ENCODE results near the gene COL4A1. TPM values are rescaled to one million over a fixed set of nuclear protein-coding genes. Genes with fewer than 3 reads are reported as not detected.
"Not testable (repeated sequence)": the region's sequence is repeated elsewhere in the genome, so short reads cannot be mapped to it uniquely, and the experiment has no call there.

COL4A1 gene
- polyA plus RNA-seq, 1 donor (not counting 4 experiments of a cell fraction or from before 2014, with no cell fraction given) = 22.3 TPM

DNA sequence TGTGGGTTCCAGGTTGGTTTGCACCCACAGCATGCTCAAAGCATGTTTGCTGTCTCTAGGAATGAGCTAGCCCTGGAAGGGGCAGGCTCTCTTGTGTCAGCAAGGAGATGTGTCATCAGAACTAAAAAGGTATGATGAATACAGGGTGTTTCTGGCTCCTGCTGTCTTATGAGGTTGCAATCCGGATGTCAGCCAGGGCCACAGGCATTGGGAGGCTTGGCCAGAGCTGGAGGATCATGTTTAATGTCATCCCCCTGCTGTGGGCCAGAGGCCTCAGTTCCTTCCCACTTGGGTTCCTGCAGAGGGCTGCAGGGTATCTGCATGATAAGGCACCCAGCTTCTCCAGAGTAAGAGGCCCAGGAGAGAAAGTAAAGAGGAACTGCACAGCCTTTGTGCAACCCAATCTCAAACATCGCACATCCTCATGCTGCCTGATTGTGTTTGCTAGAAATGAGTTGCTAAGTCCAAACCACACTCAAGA is 193.6 kb downstream of the COL4A1 start:
- dilution Hi-C loops (cut with MboI; ENCODE audit: extremely low pct_ligation_motif_present, low sequenced_read_pairs) = no loop called here
- Histone ChIP-seq H4K20me1 (ENCODE audit: control insufficient read depth, extremely low read depth, insufficient read depth, low read length) (no peaks in the 10 kb centered on the region), H2AFZ (ENCODE audit: control insufficient read depth, low read length) (peak overlapping the region; percentile 29), H3K9me1 (ENCODE audit: control insufficient read depth, extremely low read depth, insufficient read depth, low read length) (no peaks in the 10 kb centered on the region), H3K36me3 (ENCODE audit: control insufficient read depth in 2 of 2, extremely low read depth in 1 of 2, insufficient read depth in 2 of 2, low read length in 2 of 2) (no peaks in the 10 kb centered on the region), H3K79me2 (ENCODE audit: control insufficient read depth, insufficient read depth, low read length) (no peaks in the 10 kb centered on the region), H3K27ac (ENCODE audit: control insufficient read depth, insufficient read depth, low read length) (peak overlapping the region; percentile 36), H3K9me3 (ENCODE audit: control insufficient read depth, low read depth, low read length) (no peaks in the 10 kb centered on the region), H3K4me1 (ENCODE audit: control insufficient read depth, extremely low read depth, insufficient read depth, low read length) (peaks cover 17% of the 10 kb centered on the region), H3K4me3 (ENCODE audit: control insufficient read depth in 2 of 3, extremely low read depth in 1 of 3, insufficient read depth in 2 of 3, low read depth in 1 of 3, low read length in 3 of 3) (no peak overlapping the region), H3K27me3 (ENCODE audit: control insufficient read depth, extremely low read depth, insufficient read depth, low read length) (no peaks in the 10 kb centered on the region), H3K9ac (ENCODE audit: control insufficient read depth, extremely low read depth, insufficient read depth, low read length) (no peak overlapping the region), H3K4me2 (ENCODE audit: control insufficient read depth, extremely low read depth, insufficient read depth, low read depth, low read length) (peak overlapping the region; percentile 27)
- TF ChIP-seq, protein P1, sequence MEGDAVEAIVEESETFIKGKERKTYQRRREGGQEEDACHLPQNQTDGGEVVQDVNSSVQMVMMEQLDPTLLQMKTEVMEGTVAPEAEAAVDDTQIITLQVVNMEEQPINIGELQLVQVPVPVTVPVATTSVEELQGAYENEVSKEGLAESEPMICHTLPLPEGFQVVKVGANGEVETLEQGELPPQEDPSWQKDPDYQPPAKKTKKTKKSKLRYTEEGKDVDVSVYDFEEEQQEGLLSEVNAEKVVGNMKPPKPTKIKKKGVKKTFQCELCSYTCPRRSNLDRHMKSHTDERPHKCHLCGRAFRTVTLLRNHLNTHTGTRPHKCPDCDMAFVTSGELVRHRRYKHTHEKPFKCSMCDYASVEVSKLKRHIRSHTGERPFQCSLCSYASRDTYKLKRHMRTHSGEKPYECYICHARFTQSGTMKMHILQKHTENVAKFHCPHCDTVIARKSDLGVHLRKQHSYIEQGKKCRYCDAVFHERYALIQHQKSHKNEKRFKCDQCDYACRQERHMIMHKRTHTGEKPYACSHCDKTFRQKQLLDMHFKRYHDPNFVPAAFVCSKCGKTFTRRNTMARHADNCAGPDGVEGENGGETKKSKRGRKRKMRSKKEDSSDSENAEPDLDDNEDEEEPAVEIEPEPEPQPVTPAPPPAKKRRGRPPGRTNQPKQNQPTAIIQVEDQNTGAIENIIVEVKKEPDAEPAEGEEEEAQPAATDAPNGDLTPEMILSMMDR (optimal IDR thresholded peaks at IDR 0.05 in 1 of 3, IDR thresholded peaks at IDR 0.05 in 1 of 3, conservative IDR thresholded peaks at IDR 0.05 in 1 of 3; ENCODE audit: extremely low read depth in 1 of 3, insufficient read depth in 2 of 3, low read length in 3 of 3) = no peak
- TF ChIP-seq EZH2 (IDR thresholded peaks at IDR 0.05; ENCODE audit: low read length) = no peak
- FAIRE-seq (peak; percentile 100), DNase-seq (ENCODE audit: low read depth, low spot score) (peak; percentile 88)

DNA sequence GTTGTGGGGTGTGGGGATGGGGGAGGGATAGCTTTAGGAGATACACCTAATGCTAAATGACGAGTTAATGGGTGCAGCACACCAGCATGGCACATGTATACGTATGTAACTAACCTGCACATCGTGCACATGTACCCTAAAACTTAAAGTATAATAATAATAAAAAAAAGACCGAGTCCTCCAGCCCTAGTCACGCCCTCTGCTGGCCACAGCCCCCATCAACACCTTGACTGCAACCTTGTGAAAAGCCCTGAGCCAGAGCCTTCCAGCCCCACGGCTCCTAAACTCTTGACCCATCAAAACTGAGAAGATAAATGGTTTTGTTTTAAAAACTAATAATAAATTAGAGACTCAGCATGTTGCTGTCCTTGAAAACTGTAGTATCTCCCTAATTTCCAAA is 194.6 kb downstream of the COL4A1 start:
- TF ChIP-seq, protein P1 (optimal IDR thresholded peaks at IDR 0.05 in 1 of 3, IDR thresholded peaks at IDR 0.05 in 1 of 3, conservative IDR thresholded peaks at IDR 0.05 in 1 of 3; ENCODE audit: extremely low read depth in 1 of 3, insufficient read depth in 2 of 3, low read length in 3 of 3) = peak; percentile 30 to 50 (median 48)
- H3K27me3 ChIP-seq (ENCODE audit: control insufficient read depth, extremely low read depth, insufficient read depth, low read length); FAIRE-seq; H3K9me1 ChIP-seq (ENCODE audit: control insufficient read depth, extremely low read depth, insufficient read depth, low read length); H3K36me3 ChIP-seq (ENCODE audit: control insufficient read depth in 2 of 2, extremely low read depth in 1 of 2, insufficient read depth in 2 of 2, low read length in 2 of 2); H2AFZ ChIP-seq (ENCODE audit: control insufficient read depth, low read length); H3K4me2 ChIP-seq (ENCODE audit: control insufficient read depth, extremely low read depth, insufficient read depth, low read depth, low read length); H3K27ac ChIP-seq (ENCODE audit: control insufficient read depth, insufficient read depth, low read length); H3K9me3 ChIP-seq (ENCODE audit: control insufficient read depth, low read depth, low read length); dilution Hi-C loops (cut with MboI; ENCODE audit: extremely low pct_ligation_motif_present, low sequenced_read_pairs); H3K9ac ChIP-seq (ENCODE audit: control insufficient read depth, extremely low read depth, insufficient read depth, low read length); H3K4me3 ChIP-seq (ENCODE audit: control insufficient read depth in 2 of 3, extremely low read depth in 1 of 3, insufficient read depth in 2 of 3, low read depth in 1 of 3, low read length in 3 of 3); H3K79me2 ChIP-seq (ENCODE audit: control insufficient read depth, insufficient read depth, low read length); DNase-seq (ENCODE audit: low read depth, low spot score); H4K20me1 ChIP-seq (ENCODE audit: control insufficient read depth, extremely low read depth, insufficient read depth, low read length): not testable (repeated sequence)
- H3K4me1 ChIP-seq (ENCODE audit: control insufficient read depth, extremely low read depth, insufficient read depth, low read length) = peaks cover 17% of the 10 kb centered on the region

Measured in keratinocyte (primary cell).